IMR-90 (cell line): ENCODE measurements around the gene VSIG10L2. TPM values are rescaled to one million over a fixed set of nuclear protein-coding genes. Genes with fewer than 3 reads are reported as not detected.
A peak's percentile ranks its signal among the peaks of the same experiment; 100 is the strongest.

Experiments used
- ATAC-seq: fragments of 200-7000 bp; cut with Tn5 transposase; 2 replicates; pipeline ENCODE4 v1.9.1; 2020; ENCODE audit warnings: low read depth, mild to moderate bottlenecking, moderate library complexity
- BruUV-seq: library from RNA; stranded (reverse); fragments of 400-500 nt; replicated peaks from 2 replicates; lab custom pipeline; 2021; lab: Mats Ljungman, UMichigan
- CTCF ChIA-PET: fragments of 300-600 bp; formaldehyde crosslinking; extraction: SDS; loops from one replicate; lab custom pipeline; 2021; ENCODE audit warnings: antibody characterized with exemption; lab: Yijun Ruan, JAX
- POLR2A ChIA-PET: fragments of 300-600 bp; sonication (Branson Sonifier 250); formaldehyde crosslinking; loops from one replicate; lab custom pipeline; 2022; ENCODE audit warnings: antibody characterized with exemption; ENCODE audit not compliant: unreplicated experiment; lab: Charles Lee
- DNase-seq: peaks from one replicate; pipeline ENCODE4 v3.0.0; 2013
- H2AFZ ChIP-seq: replicated peaks from 2 replicates; pipeline ENCODE3; 2013; ENCODE audit warnings: low read length, mild to moderate bottlenecking; ENCODE audit not compliant: poor library complexity
- H2AK5ac ChIP-seq: 2 replicates; pipeline ENCODE4 v1.6.1; 2013; ENCODE audit warnings: low read depth, low read length, inconsistent platforms
- H2AK9ac ChIP-seq: replicated peaks from 2 replicates; pipeline ENCODE3; 2013; ENCODE audit warnings: mild to moderate bottlenecking, low read depth, low read length, moderate library complexity; ENCODE audit not compliant: poor library complexity
- H2BK120ac ChIP-seq: 2 replicates; pipeline ENCODE4 v1.6.1; 2013; ENCODE audit warnings: low read depth, low read length, inconsistent platforms
- H2BK15ac ChIP-seq: 3 replicates; pipeline ENCODE4 v1.6.1; 2013; ENCODE audit warnings: low read depth, low read length, inconsistent platforms
- H2BK20ac ChIP-seq: 2 replicates; pipeline ENCODE4 v1.6.1; 2013; ENCODE audit warnings: low read depth, mild to moderate bottlenecking, inconsistent platforms, low read length, moderate library complexity
- H2BK5ac ChIP-seq: 2 replicates; pipeline ENCODE4 v1.6.1; 2013; ENCODE audit warnings: mild to moderate bottlenecking, low read depth, low read length, inconsistent platforms; ENCODE audit not compliant: poor library complexity, severe bottlenecking
- H3K14ac ChIP-seq: replicated peaks from 2 replicates; pipeline ENCODE4 v1.6.1; 2013; ENCODE audit warnings: low read depth, low read length, inconsistent platforms
- H3K18ac ChIP-seq: 2 replicates; pipeline ENCODE4 v1.6.1; 2013; ENCODE audit warnings: low read depth, low read length, control low read depth
- H3K23ac ChIP-seq: 2 replicates; pipeline ENCODE4 v1.6.1; 2013; ENCODE audit warnings: low read depth, low read length, inconsistent platforms
- H3K27ac ChIP-seq: 2 replicates; pipeline ENCODE4 v1.5.1; 2013; ENCODE audit warnings: mild to moderate bottlenecking, control low read depth, low read length; ENCODE audit not compliant: insufficient read depth
- H3K27me3 ChIP-seq: 2 replicates; pipeline ENCODE4 v1.6.1; 2013; ENCODE audit warnings: low read length; ENCODE audit not compliant: control insufficient read depth, insufficient read depth
- H3K36me3 ChIP-seq: 2 replicates; pipeline ENCODE4 v1.6.1; 2013; ENCODE audit warnings: low read length, mixed read lengths; ENCODE audit not compliant: control insufficient read depth, insufficient read depth
- H3K4ac ChIP-seq: 2 replicates; pipeline ENCODE4 v1.6.1; 2013; ENCODE audit warnings: low read depth, low read length, inconsistent platforms
- H3K4me1 ChIP-seq: 2 replicates; pipeline ENCODE4 v1.6.1; 2013; ENCODE audit warnings: low read length, mixed read lengths; ENCODE audit not compliant: control insufficient read depth, insufficient read depth
- H3K4me2 ChIP-seq: 2 replicates; pipeline ENCODE4 v1.6.1; 2013; ENCODE audit warnings: low read depth, mild to moderate bottlenecking, control low read depth, low read length, moderate library complexity
- H3K4me3 ChIP-seq: 2 replicates; pipeline ENCODE4 v1.5.1; 2013; ENCODE audit warnings: low read depth, mild to moderate bottlenecking, control low read depth, low read length, moderate library complexity; ENCODE audit not compliant: insufficient read depth
- H3K56ac ChIP-seq: 2 replicates; pipeline ENCODE4 v1.6.1; 2013; ENCODE audit warnings: low read length, inconsistent platforms; ENCODE audit not compliant: insufficient read depth; ENCODE audit errors: extremely low read depth
- H3K79me1 ChIP-seq, 2 experiments: 2 replicates each; pipeline ENCODE4 v1.6.1; 2013; ENCODE audit warnings: low read length in 2 of 2, inconsistent platforms in 1 of 2, low read depth in 1 of 2
- H3K9ac ChIP-seq: 2 replicates; pipeline ENCODE4 v1.6.1; 2013; ENCODE audit warnings: low read depth, low read length, control low read depth
- H3K9me1 ChIP-seq: 2 replicates; pipeline ENCODE4 v1.6.1; 2013; ENCODE audit warnings: low read length, inconsistent platforms; ENCODE audit not compliant: insufficient read depth
- H3K9me3 ChIP-seq: 2 replicates; pipeline ENCODE4 v1.6.1; 2013; ENCODE audit warnings: low read length; ENCODE audit not compliant: control insufficient read depth, insufficient read depth
- H4K20me1 ChIP-seq: 2 replicates; pipeline ENCODE4 v1.6.1; 2013; ENCODE audit warnings: low read length, inconsistent platforms; ENCODE audit not compliant: insufficient read depth
- H4K5ac ChIP-seq: 2 replicates; pipeline ENCODE4 v1.6.1; 2013; ENCODE audit warnings: mild to moderate bottlenecking, low read depth, low read length, control low read depth
- H4K8ac ChIP-seq, 2 experiments: 2 replicates each; pipeline ENCODE4 v1.6.1; 2013; ENCODE audit warnings: low read depth in 2 of 2, low read length in 2 of 2, control low read depth in 1 of 2, inconsistent platforms in 1 of 2
- H4K91ac ChIP-seq: 2 replicates; pipeline ENCODE4 v1.6.1; 2013; ENCODE audit warnings: low read depth, low read length, inconsistent platforms; ENCODE audit not compliant: insufficient read depth
- BHLHE40 ChIP-seq: fragments of 150-350 bp; IDR thresholded peaks from 2 replicates; pipeline ENCODE4 v1.6.1; 2016; ENCODE audit warnings: mild to moderate bottlenecking, low read depth, low read length
- FOS ChIP-seq: fragments of 150-350 bp; IDR thresholded peaks from 2 replicates; pipeline ENCODE4 v1.6.1; 2016; ENCODE audit warnings: low read depth, low read length
- MAFK ChIP-seq: IDR thresholded peaks from 2 replicates; pipeline ENCODE4 v1.6.1; 2012; ENCODE audit warnings: low read depth, low read length, improper control_type of control experiment
- MAZ ChIP-seq: IDR thresholded peaks from 2 replicates; pipeline ENCODE4 v1.6.1; 2012; ENCODE audit warnings: low read depth, mild to moderate bottlenecking, low read length, improper control_type of control experiment, moderate library complexity, borderline replicate concordance
- MXI1 ChIP-seq: IDR thresholded peaks from 2 replicates; pipeline ENCODE4 v1.6.1; 2012; ENCODE audit warnings: low read depth, mild to moderate bottlenecking, low read length, moderate library complexity, borderline replicate concordance
- NFE2L2 ChIP-seq: fragments of 150-350 bp; IDR thresholded peaks from 2 replicates; pipeline ENCODE4 v1.6.1; 2016; ENCODE audit warnings: low read depth, mild to moderate bottlenecking, low read length
- POLR2A ChIP-seq: IDR thresholded peaks from 2 replicates; pipeline ENCODE4 v1.6.1; 2012; ENCODE audit warnings: mild to moderate bottlenecking, low read depth, low read length
- RAD21 ChIP-seq: IDR thresholded peaks from 2 replicates; pipeline ENCODE4 v1.6.1; 2012; ENCODE audit warnings: low read length, improper control_type of control experiment
- RCOR1 ChIP-seq: IDR thresholded peaks from 2 replicates; pipeline ENCODE4 v1.6.1; 2012; ENCODE audit warnings: mild to moderate bottlenecking, low read length, improper control_type of control experiment; ENCODE audit not compliant: insufficient replicate concordance
- RFX5 ChIP-seq: IDR thresholded peaks from 2 replicates; pipeline ENCODE4 v1.8.0; 2012; ENCODE audit warnings: low read depth, mild to moderate bottlenecking, low read length, moderate library complexity
- SMC3 ChIP-seq: fragments of 150-350 bp; IDR thresholded peaks from 2 replicates; pipeline ENCODE4 v1.6.1; 2016; ENCODE audit warnings: low read depth, mild to moderate bottlenecking, antibody characterized with exemption, low read length, moderate library complexity
- WGBS, 2 experiments: methylation state at CpG; one replicate each; pipeline versions ENCODE4 v1.1.5 to v1.1.7; 2013; ENCODE audit warnings: missing lambda C conversion rate in 2 of 2; ENCODE audit not compliant: insufficient read length in 1 of 2; ENCODE audit errors: extremely low coverage in 2 of 2; 5-methylcytosine and 5-hydroxymethylcytosine counted together
- dilution Hi-C: fragments of 300-500 bp; cut with HindIII; formaldehyde crosslinking; loops from one replicate; pipeline ENCODE4 v1.14.3; 2018; ENCODE audit warnings: low sequenced_read_pairs; ENCODE audit not compliant: unreplicated experiment
- in situ Hi-C: fragments of 300-500 bp; cut with MboI; formaldehyde crosslinking; loops from 3 replicates; pipeline ENCODE4 v1.14.3; 2019; ENCODE audit warnings: low sequenced_read_pairs, inconsistent platforms, mixed read lengths
- intact Hi-C: fragments of 100-400 bp; cut with micrococcal nuclease; formaldehyde crosslinking; loops from 2 replicates; pipeline ENCODE4 v1.10.0; 2022
- polyA plus RNA-seq, 3 experiments: library from polyadenylated mRNA; depleted of rRNA; stranded (reverse); fragments of >200 nt; gene quantifications; 2 replicates each; pipeline ENCODE4 v1.2.3, GENCODE V29; 2012; ENCODE audit warnings: low replicate concordance in 1 of 3
- total RNA-seq: library from RNA; depleted of rRNA; stranded (reverse); fragments of >200 nt; gene quantifications from 2 replicates; pipeline ENCODE4 v1.2.3, GENCODE V29; 2012
- TF ChIP-seq, protein P1 (sequence below): fragments of 150-350 bp; IDR thresholded peaks from 2 replicates; pipeline ENCODE4 v1.6.1; 2017; ENCODE audit warnings: mild to moderate bottlenecking, antibody characterized with exemption, low read length, low read depth
- TF ChIP-seq, protein P2 (sequence below): fragments of 150-350 bp; IDR thresholded peaks from 2 replicates; pipeline ENCODE4 v1.6.1; 2016; ENCODE audit warnings: low read depth, mild to moderate bottlenecking, low read length, moderate library complexity, borderline replicate concordance
- TF ChIP-seq, protein P3 (sequence below): conservative IDR thresholded peaks from 2 replicates; pipeline ENCODE4 v1.5.1; 2012; ENCODE audit warnings: mild to moderate bottlenecking, low read depth, low read length, improper control_type of control experiment

The VSIG10L2 gene
- total and polyA plus RNA-seq, 2 of the 4 experiments (the other 2 are of a cell fraction), result under 0.01 TPM; not detected in 1

DNA sequence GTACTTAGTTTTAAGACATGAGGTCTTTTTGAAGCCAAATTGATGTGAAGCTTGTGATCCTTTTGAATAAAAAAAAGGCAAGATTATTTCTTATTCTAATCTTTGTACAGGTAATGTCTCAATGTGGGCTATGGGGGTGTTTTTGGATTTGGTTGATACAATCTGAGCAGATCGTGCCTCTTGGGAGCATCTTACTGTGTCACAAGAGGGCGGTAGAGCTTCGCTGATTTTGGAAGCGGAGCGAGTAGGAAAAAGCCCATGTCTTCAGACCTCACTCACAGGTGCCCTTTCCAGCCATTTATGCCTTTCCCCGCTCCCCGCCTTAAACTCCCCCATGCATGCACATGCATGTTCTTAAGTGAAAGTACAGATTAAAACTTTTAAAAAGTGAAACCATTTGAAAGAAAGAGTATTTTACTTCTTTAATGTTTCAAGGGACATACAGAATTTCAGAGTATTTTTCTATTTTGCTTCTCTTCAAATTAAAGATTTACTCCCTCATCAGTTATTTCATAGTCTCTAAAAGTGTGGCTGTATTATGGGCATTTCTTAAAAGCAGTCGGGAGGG is 22.7 kb upstream of the VSIG10L2 start:
- Histone ChIP-seq H3K56ac (no peak overlapping the region), H3K9me3 (no peaks in the 10 kb centered on the region), H2AK9ac (no peak overlapping the region), H3K14ac (no peak overlapping the region), H4K8ac (no peak overlapping the region), H4K91ac (no peak overlapping the region), H3K18ac (no peak overlapping the region), H4K5ac (no peak overlapping the region), H3K4ac (no peak overlapping the region), H4K20me1 (no peaks in the 10 kb centered on the region), H3K36me3 (no peaks in the 10 kb centered on the region), H3K9me1 (no peaks in the 10 kb centered on the region), H2AK5ac (no peak overlapping the region), H3K79me1 (no peaks in the 10 kb centered on the region), H2BK15ac (no peak overlapping the region), H3K23ac (no peak overlapping the region), H2AFZ (no peak overlapping the region), H3K4me1 (no peaks in the 10 kb centered on the region), H2BK120ac (no peak overlapping the region), H3K9ac (no peak overlapping the region), H2BK20ac (no peak overlapping the region), H3K27me3 (peaks cover 41% of the 10 kb centered on the region), H3K4me3 (no peak overlapping the region), H3K4me2 (no peak overlapping the region), H3K27ac (no peak overlapping the region), H2BK5ac (no peak overlapping the region)
- TF ChIP-seq, protein P1, sequence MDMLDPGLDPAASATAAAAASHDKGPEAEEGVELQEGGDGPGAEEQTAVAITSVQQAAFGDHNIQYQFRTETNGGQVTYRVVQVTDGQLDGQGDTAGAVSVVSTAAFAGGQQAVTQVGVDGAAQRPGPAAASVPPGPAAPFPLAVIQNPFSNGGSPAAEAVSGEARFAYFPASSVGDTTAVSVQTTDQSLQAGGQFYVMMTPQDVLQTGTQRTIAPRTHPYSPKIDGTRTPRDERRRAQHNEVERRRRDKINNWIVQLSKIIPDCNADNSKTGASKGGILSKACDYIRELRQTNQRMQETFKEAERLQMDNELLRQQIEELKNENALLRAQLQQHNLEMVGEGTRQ, result no peak
- TF ChIP-seq RAD21 (peak; percentile 93), RFX5 (no peak), SMC3 (peak; percentile 91), RCOR1 (no peak), MAZ (no peak), POLR2A (no peak), MAFK (no peak), FOS (no peak), BHLHE40 (no peak), MXI1 (no peak), NFE2L2 (no peak)
- TF ChIP-seq, protein P2, sequence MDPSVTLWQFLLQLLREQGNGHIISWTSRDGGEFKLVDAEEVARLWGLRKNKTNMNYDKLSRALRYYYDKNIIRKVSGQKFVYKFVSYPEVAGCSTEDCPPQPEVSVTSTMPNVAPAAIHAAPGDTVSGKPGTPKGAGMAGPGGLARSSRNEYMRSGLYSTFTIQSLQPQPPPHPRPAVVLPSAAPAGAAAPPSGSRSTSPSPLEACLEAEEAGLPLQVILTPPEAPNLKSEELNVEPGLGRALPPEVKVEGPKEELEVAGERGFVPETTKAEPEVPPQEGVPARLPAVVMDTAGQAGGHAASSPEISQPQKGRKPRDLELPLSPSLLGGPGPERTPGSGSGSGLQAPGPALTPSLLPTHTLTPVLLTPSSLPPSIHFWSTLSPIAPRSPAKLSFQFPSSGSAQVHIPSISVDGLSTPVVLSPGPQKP, result no peak
- TF ChIP-seq, protein P3, sequence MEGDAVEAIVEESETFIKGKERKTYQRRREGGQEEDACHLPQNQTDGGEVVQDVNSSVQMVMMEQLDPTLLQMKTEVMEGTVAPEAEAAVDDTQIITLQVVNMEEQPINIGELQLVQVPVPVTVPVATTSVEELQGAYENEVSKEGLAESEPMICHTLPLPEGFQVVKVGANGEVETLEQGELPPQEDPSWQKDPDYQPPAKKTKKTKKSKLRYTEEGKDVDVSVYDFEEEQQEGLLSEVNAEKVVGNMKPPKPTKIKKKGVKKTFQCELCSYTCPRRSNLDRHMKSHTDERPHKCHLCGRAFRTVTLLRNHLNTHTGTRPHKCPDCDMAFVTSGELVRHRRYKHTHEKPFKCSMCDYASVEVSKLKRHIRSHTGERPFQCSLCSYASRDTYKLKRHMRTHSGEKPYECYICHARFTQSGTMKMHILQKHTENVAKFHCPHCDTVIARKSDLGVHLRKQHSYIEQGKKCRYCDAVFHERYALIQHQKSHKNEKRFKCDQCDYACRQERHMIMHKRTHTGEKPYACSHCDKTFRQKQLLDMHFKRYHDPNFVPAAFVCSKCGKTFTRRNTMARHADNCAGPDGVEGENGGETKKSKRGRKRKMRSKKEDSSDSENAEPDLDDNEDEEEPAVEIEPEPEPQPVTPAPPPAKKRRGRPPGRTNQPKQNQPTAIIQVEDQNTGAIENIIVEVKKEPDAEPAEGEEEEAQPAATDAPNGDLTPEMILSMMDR, result peak; percentile 83
- BruUV-seq, result no TSS peak
- WGBS, 2 experiments, result no CpG with 5 or more reads among the region's 8 CpGs
- ChIA-PET POLR2A (no interaction called here), CTCF (interaction anchor here (0.7 to 1.8 kb wide), 4 partner anchors 12 to 281 kb away, joined by 3 to 6 read pairs (median 4); no protein-coding TSS in a partner anchor)
- DNase-seq (peak; percentile 68), ATAC-seq (peak; percentile 77)
- in situ Hi-C loops (no loop called here), dilution Hi-C loops (loop anchor here (25.0 kb wide), 1 partner anchor 289 kb away; the partner anchor contains the start of genes FAM118B and RPUSD4), intact Hi-C loops (loop anchor here (1.0 to 2.0 kb wide), 2 partner anchors 140 to 271 kb away; partner anchors contain the start of gene CDON)
